ENCODE measurements around the gene TMCO4. TPM values are rescaled to one million over a fixed set of nuclear protein-coding genes. Genes with fewer than 3 reads are reported as not detected.

The TMCO4 gene
- total and polyA plus RNA-seq, 3 donors from 2014 or later, result 10.5 to 17.7 (median 14.9) TPM

DNA sequence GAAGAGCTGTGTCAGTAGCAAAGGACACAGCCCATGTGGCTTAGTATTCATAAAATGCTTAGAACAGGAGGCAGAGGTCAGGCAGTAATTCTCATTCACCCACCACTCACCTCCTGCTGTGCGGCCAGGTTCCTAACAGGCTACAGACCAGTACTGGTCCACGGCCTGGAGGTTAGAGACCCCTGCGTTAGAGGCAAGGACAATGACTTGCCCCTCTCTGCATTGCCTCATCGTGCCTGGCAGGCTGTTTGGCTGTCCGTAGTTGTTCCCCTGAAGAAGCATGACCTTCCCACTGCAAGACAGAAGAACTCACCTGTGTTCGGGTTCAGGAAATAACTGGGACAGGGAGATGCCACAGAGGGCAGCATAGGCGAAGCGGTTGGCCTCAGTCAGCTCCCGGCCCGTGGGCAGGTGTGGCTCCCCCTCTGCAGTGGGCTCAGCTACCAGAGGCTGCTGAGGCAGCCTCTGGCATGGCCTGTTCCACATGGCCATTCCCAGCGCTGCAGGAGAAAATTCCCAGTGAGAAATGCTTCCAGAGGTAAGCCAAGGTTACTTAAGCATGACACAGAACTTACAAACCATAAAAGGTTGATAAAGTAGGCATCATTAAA lies 19.3 kb downstream of the TMCO4 start:
- Histone ChIP-seq H3K36me3 (ENCODE audit: low read depth, missing control alignments) (no peaks in the 10 kb centered on the region), H3K27ac (no peak overlapping the region), H3K27me3 (no peaks in the 10 kb centered on the region), H3K4me3 (no peak overlapping the region), H3K9me3 (no peaks in the 10 kb centered on the region), H3K4me1 (no peaks in the 10 kb centered on the region)
- intact Hi-C loops (cut with DNase I; ENCODE audit: low total_unique reads), result no loop called here
- TF ChIP-seq POLR2A (IDR thresholded peaks at IDR 0.05), result no peak
- TF ChIP-seq, protein P1, sequence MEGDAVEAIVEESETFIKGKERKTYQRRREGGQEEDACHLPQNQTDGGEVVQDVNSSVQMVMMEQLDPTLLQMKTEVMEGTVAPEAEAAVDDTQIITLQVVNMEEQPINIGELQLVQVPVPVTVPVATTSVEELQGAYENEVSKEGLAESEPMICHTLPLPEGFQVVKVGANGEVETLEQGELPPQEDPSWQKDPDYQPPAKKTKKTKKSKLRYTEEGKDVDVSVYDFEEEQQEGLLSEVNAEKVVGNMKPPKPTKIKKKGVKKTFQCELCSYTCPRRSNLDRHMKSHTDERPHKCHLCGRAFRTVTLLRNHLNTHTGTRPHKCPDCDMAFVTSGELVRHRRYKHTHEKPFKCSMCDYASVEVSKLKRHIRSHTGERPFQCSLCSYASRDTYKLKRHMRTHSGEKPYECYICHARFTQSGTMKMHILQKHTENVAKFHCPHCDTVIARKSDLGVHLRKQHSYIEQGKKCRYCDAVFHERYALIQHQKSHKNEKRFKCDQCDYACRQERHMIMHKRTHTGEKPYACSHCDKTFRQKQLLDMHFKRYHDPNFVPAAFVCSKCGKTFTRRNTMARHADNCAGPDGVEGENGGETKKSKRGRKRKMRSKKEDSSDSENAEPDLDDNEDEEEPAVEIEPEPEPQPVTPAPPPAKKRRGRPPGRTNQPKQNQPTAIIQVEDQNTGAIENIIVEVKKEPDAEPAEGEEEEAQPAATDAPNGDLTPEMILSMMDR (IDR thresholded peaks at IDR 0.05), result no peak
- no peak for DNase-seq
- 91% methylated on average over 8 to 11 of the region's 11 CpGs for WGBS, 2 donors

DNA sequence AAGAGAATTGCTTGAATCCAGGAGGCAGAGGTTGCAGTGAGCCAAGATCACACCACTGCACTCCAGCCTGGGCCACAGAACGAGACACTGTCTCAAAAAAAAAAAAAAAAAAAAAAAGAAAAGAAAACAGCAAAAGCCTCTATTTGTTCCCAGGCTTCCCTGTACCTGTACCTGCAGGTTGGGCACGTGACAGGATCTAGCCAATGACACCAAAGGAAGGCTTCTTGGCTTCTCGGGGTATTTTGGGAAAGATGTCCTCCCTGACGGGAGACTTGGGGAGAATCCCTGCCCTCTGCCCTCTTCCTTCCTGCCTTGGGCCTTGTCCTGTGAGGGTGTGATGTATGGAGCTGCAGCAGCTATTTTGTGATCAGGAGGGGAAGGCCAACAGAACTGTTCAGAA lies 22.8 kb downstream of the TMCO4 start:
- Histone ChIP-seq H3K36me3 (ENCODE audit: low read depth, missing control alignments) (no peaks in the 10 kb centered on the region), H3K4me3 (no peak overlapping the region), H3K4me1 (no peaks in the 10 kb centered on the region), H3K9me3 (no peaks in the 10 kb centered on the region), H3K27ac (no peak overlapping the region), H3K27me3 (no peaks in the 10 kb centered on the region)
- TF ChIP-seq POLR2A (IDR thresholded peaks at IDR 0.05), result no peak
- TF ChIP-seq, protein P1 (IDR thresholded peaks at IDR 0.05), result no peak
- no peak for DNase-seq
- 95 to 98% methylated on average over 4 of the region's 4 CpGs for WGBS, 2 donors
- intact Hi-C loops (cut with DNase I; ENCODE audit: low total_unique reads), result no loop called here

DNA sequence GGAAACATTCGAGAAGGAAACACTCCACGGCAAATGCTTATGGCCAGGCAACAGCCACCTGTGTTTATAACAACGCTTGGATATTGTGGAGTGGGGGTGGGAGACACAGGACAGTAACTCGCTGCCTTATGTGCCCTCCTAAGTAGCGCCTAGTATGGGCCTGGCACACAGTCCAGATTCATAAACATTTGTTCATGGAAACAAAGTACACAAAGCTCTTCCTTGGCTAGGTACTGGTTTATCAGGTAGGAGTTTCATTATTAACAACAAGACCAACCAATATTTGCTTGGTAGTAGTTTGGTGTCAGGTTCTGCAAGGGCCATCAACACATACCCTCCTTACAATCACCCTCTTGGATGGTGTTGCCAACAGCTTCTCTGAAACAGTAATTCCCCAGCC lies 23.4 kb downstream of the TMCO4 start:
- TF ChIP-seq, protein P1 (IDR thresholded peaks at IDR 0.05), result no peak
- no peak overlapping the region for H3K27ac ChIP-seq
- H3K27me3 ChIP-seq, result no peaks in the 10 kb centered on the region
- no peaks in the 10 kb centered on the region for H3K9me3 ChIP-seq
- no peak overlapping the region for H3K4me3 ChIP-seq
- no peaks in the 10 kb centered on the region for H3K36me3 ChIP-seq (ENCODE audit: low read depth, missing control alignments)
- DNase-seq, result no peak
- intact Hi-C loops (cut with DNase I; ENCODE audit: low total_unique reads), result no loop called here
- 91 to 94% methylated on average over 5 of the region's 5 CpGs for WGBS, 2 donors
- no peaks in the 10 kb centered on the region for H3K4me1 ChIP-seq

DNA sequence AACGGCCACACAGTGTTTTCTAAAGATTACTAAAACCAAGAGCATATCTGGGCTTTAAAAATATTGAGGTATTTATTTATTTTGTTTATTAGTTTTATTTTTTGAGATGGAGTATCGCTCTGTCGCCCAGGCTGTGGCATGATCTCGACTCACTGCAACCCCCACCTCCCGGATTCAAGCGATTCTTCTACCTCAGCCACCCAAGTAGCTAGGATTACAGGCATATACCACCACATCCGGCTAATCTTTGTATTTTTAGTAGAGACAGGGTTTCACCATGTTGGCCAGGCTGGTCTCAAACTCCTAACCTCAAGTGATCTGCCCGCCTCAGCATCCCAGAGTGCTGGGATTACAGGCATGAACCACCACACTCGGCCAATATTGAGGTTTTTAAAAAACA lies 23.9 kb downstream of the TMCO4 start:
- Histone ChIP-seq H3K27ac (no peak overlapping the region), H3K36me3 (ENCODE audit: low read depth, missing control alignments) (no peaks in the 10 kb centered on the region), H3K4me1 (no peaks in the 10 kb centered on the region), H3K9me3 (no peaks in the 10 kb centered on the region), H3K27me3 (no peaks in the 10 kb centered on the region), H3K4me3 (no peak overlapping the region)
- 96 to 97% methylated on average over 9 of the region's 9 CpGs for WGBS, 2 donors
- TF ChIP-seq POLR2A (IDR thresholded peaks at IDR 0.05), result no peak
- TF ChIP-seq, protein P1 (IDR thresholded peaks at IDR 0.05), result no peak
- intact Hi-C loops (cut with DNase I; ENCODE audit: low total_unique reads), result no loop called here
- DNase-seq, result no peak

DNA sequence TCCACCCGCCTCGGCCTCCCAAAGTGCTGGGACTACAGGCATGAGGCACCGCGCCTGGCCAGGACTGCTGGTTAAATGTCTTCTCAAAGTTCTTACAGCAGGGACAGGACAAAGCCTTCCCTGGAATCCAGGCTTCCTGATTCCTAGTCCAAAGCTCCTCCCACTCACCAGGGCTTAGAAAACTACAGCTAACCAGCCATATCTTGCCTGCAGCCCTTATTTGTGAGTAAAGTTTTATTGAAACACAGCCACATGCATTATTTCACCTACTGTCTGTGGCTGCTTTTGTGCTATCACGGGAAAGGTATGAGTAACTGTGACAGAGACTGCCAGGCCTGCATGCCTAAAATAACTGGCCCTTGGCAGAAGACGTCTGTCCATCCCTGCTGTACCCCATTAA lies 24.4 kb downstream of the TMCO4 start:
- H3K4me1 ChIP-seq, result no peaks in the 10 kb centered on the region
- no peaks in the 10 kb centered on the region for H3K27me3 ChIP-seq
- no peak for TF ChIP-seq POLR2A (IDR thresholded peaks at IDR 0.05)
- TF ChIP-seq, protein P1 (IDR thresholded peaks at IDR 0.05), result no peak
- H3K4me3 ChIP-seq, result no peak overlapping the region
- DNase-seq, result no peak
- H3K9me3 ChIP-seq, result no peaks in the 10 kb centered on the region
- H3K27ac ChIP-seq, result no peak overlapping the region
- H3K36me3 ChIP-seq (ENCODE audit: low read depth, missing control alignments), result no peaks in the 10 kb centered on the region
- intact Hi-C loops (cut with DNase I; ENCODE audit: low total_unique reads), result no loop called here
- WGBS, 2 donors, result 88 to 93% methylated on average over 6 of the region's 6 CpGs
